HG02642 (cell line): ENCODE measurements around the gene CD19.
"Not testable (repeated sequence)": the region's sequence is repeated elsewhere in the genome, so short reads cannot be mapped to it uniquely, and the experiment has no call there.

Experiments used
- ATAC-seq: cut with Tn5 transposase; IDR thresholded peaks from one replicate; pipeline ENCODE4 v1.9.1; 2021; ENCODE audit warnings: mild to moderate bottlenecking; ENCODE audit not compliant: unreplicated experiment, poor library complexity

Gene CD19

DNA sequence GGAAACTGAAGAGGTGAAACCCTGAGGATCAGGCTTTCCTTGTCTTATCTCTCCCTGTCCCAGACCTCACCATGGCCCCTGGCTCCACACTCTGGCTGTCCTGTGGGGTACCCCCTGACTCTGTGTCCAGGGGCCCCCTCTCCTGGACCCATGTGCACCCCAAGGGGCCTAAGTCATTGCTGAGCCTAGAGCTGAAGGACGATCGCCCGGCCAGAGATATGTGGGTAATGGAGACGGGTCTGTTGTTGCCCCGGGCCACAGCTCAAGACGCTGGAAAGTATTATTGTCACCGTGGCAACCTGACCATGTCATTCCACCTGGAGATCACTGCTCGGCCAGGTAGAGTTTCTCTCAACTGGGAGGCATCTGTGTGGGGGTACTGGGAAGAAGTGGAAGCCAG, 1.4 kb downstream of the CD19 start:
- ATAC-seq, result no peak

DNA sequence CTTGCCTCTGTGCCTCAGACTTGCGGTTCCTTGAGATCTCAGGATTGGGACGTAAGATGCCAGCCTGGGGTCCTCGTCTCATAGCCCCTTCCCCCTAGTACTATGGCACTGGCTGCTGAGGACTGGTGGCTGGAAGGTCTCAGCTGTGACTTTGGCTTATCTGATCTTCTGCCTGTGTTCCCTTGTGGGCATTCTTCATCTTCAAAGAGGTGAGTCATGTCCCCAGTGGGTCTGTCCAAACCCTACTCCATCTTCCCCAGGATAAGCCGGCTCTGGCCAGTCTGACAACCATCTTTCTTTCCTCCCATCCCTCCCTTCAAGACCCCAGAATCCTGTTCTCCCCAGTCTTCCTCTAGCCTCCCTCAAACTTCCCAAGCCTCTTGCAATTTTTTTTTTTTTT, 3.6 kb downstream of the CD19 start:
- ATAC-seq, result no peak

DNA sequence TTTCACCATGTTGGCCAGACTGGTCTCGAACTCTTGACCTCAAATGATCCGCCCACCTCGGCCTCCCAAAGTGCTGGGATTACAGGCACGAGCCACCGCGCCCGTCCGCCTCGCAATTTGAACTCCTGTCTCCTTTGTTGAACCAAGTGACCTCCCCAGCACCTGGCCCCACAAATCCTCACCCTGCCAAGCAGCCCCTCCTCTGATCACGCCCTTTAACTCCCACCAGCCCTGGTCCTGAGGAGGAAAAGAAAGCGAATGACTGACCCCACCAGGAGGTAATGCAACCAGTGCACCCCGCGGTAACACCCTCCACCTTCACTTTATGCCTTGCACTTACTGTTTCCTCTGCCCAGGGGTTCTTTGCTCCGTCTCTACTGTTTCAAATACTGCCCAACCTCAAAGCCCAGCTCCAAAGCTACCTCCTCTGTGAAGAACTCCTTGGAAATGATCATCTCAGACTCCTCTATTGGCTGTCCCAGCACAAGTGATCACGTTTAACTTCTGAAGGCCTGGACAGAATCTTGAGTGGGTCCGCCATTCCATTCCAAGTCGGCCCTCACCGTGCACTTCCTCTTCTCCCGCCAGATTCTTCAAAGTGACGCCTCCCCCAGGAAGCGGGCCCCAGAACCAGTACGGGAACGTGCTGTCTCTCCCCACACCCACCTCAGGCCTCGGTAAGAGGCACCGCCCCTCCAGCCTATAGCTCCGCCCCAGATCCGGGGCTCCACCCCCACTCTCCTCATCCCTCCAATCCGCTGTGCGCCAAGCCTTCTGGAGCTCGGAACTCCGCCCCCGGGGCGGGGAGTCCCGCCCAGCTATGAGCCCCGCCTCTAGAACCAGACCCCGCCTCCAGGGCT, 4.4 kb downstream of the CD19 start:
- peak; percentile 67 for ATAC-seq

DNA sequence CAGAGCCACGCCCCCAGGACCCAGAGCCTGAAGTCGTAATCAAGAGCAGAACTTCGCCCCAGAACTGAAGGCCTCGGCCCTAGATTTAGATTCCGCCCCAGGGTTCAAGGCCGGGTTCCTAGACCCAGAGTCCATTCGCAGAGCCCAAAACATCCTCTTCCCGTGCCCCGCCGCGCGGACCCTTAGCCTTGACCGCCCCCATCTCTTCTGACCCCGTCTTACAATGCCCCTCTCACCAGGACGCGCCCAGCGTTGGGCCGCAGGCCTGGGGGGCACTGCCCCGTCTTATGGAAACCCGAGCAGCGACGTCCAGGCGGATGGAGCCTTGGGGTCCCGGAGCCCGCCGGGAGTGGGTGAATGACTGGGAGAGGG, 5.0 kb downstream of the CD19 start:
- no peak for ATAC-seq

DNA sequence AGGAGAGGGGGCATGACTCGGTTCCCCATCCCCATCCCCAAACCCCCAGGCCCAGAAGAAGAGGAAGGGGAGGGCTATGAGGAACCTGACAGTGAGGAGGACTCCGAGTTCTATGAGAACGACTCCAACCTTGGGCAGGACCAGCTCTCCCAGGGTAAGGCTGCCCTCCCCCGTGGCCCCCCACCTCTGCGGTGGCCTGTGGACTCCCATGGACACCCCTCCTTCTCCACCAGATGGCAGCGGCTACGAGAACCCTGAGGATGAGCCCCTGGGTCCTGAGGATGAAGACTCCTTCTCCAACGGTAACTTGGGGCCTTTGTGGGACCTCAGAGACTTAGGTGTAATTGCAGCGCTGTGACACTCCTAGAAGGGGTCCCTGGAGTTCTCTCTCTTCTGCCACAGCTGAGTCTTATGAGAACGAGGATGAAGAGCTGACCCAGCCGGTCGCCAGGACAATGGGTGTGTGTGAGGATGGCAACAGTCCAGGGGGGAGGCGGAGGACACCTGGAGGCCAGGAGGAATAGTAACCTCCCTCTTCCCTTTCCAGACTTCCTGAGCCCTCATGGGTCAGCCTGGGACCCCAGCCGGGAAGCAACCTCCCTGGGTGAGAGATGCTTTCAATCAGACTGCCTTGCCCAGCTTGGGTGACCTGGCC, 5.6 kb downstream of the CD19 start:
- no peak for ATAC-seq

DNA sequence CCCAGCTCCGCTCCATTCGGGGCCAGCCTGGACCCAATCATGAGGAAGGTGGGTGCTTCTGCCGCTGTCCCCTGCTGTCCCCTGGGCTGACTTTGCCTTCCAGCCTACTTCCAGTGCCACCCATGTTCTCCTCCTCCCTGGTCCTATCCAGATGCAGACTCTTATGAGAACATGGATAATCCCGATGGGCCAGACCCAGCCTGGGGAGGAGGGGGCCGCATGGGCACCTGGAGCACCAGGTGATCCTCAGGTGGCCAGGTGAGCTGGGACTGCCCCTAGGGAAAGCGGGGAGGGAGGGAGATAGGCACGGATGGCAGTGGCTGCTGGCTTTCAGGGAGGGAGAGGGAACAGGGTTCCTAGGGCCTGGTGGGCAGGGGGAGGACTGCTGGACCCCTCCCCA, 7.0 kb downstream of the CD19 start:
- no peak for ATAC-seq

DNA sequence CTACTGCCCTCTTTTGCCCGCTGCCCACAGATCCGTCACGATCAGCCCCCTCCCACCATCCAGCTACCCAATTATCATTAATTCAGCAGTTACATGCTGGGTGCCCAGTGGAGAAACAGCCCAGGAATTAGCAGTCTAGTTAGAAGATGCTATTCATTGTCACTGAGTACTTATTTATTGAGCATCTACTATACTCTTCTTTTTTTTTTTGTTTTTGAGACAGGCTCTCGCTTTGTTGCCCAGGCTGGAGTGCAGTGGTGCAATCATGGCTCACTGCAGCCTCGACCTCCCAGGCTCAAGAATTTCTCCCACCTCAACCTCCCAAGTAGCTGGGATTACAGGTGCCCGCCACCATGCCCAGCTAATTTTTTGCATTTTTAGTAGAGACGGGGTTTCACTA, 8.1 kb downstream of the CD19 start:
- ATAC-seq, result not testable (repeated sequence)

DNA sequence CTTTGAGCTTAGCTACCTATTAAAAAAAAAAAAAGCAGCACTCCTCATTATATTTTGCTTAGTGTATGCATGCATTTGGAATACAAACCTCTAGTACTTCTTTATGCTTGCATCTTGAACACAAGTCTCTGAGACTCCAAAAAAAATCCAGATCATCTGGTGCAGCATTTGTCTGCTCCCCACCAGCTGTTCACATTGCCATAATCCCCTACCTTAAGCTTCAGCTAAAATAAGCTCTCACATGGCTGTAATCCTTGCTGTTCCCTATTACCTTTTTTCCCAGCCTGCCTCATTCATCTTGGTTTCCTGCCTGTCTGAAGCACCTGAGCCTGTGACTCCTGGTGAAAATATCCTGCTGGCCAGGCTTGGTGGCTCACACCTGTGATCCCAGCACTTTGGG, 11.5 kb downstream of the CD19 start:
- ATAC-seq, result no peak

DNA sequence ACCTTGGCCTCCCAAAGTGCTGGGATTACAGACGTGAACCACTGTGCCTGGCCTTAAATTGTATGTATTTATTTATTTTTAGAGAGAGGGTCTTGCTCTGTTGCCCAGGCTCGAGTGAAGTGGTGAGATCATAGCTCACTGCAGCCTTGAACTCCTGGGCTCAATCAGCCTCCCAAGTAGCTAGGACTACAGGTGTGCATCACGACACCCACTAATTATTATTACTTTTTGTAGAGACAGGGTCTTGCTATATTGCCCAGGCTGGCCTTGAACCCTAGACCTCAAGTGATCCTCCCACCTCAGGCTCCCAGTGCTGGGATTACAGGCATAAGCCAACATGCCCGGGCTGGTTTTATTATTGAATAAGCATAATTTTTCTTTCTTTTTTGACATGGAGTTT, 14.9 kb downstream of the CD19 start:
- ATAC-seq, result no peak

DNA sequence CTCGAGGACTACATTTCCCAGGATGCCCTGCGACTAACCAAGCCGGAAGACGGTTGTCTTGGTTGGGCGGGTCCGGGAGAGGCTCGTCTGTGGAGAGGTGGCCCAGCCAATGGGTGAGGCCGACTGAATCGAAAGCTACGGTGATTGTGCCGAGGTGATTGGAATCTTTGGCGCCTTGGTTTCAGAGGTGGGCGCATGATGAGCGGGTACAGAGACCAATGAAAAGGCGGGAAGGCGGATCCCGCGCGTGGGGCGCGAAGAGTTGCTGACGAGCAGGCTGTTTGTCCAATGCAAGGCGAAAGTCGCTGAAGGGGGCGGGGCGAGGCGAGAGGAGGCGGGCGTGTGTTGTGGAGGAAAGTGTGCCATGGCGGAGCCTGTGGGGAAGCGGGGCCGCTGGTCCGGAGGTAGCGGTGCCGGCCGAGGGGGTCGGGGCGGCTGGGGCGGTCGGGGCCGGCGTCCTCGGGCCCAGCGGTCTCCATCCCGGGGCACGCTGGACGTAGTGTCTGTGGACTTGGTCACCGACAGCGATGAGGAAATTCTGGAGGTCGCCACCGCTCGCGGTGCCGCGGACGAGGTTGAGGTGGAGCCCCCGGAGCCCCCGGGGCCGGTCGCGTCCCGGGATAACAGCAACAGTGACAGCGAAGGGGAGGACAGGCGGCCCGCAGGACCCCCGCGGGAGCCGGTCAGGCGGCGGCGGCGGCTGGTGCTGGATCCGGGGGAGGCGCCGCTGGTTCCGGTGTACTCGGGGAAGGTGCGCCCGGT, 19.1 kb downstream of the CD19 start, which contains the start of gene NFATC2IP:
Gene NFATC2IP, plus strand, starts transcription at position 290 of the 762 bp plus-strand sequence. Its CDS starts 75 bp downstream, at position 365.
- ATAC-seq, result peak; percentile 91

DNA sequence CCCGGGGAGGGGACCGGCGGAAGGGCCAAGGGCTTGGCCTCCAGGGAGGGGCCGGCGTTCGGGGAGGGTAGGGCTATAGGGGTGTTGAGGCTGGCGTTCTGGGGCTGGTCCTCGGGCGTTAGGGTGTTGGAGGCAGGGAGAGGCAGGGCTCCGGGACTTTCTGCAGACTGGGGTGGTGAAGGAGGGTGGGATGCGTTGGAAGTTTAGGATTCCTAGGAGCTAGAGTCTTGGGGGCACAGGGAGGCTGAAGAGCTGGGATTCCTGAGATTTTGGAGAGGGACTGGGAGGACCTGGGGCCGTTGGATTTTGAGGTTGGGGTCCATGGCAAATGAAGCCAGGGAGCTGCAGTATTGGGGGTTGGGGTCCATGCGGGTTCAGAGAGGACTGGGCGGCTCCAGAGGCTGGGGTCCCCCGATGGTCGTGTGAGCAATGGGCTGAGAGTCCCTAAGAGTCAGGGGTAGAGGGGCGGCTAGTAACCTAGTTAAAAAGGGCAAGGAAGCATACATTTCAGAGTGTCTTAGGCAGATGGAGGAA, 19.7 kb downstream of the CD19 start:
- no peak for ATAC-seq

DNA sequence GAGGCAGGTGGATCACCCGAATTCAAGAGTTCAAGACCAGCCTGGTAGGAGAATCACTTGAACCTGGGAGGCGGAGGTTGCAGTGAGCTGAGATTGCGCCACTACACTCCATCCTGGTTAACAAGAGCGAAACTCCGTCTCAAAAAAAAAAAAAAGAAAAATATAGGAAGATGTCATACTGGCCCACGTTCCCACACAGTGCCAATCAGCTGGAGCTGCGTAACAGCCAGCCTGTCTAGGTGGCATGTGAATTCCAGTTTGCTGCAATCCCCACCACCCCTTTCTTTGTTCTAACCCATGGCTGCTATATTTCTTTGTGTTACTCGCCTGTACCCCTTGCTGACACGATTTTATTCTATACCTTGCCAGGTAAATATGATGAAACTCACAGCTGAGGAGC, 26.4 kb downstream of the CD19 start:
- ATAC-seq, result no peak

DNA sequence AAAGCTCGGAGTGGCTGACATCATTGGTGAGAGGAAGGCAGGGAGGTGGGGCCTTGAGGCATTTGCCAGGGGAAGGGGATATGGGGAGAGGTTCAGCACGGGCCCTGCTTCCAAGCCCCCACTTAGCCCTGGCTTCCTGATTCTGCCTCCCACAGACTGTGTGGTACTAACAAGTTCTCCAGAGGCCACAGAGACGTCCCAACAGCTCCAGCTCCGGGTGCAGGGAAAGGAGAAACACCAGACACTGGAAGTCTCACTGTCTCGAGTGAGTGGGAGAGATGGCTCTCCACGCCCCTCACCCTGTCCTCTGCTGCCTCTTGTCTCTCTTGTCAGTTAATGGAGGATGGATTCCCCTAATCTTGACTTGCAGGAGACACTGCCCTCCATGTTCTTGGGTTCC, 27.1 kb downstream of the CD19 start:
- no peak for ATAC-seq

DNA sequence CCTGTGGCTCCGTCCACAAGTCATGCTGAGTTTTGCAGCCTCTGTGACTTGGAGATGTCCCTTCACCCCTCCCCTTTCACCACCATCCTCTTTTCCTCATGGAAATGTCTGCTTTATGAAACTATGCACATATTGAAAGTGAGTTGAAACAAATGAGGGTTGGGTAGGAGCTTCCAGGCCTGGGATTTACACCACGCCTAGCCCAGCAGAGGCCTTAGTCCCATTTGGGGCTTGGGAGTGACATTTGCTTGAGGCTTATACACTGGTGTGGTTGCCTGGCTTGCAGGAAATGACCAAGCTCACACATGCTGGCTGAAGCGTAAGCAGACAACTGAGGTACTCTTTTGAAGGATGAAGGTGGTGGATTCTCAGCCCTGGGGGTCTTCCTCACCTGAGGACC, 32.3 kb downstream of the CD19 start:
- no peak for ATAC-seq

DNA sequence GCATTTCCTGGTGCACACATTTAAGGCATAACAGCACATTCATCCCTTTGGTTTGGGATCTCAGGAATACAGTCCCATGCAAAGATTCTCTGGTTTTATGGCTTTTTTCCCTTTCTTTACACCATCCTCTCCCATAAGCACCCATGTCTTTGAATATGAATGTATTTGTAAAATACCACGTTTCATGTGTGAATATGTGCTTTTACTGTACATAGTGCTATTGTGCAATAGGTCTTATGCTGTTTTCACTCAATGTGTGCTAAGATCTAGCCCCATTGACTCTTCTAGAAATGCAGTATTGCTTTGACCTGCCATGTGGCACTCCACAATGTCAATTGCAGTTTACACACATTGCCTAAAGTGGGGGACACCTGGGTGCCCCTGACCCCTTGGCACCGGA, 32.7 kb downstream of the CD19 start:
- no peak for ATAC-seq

DNA sequence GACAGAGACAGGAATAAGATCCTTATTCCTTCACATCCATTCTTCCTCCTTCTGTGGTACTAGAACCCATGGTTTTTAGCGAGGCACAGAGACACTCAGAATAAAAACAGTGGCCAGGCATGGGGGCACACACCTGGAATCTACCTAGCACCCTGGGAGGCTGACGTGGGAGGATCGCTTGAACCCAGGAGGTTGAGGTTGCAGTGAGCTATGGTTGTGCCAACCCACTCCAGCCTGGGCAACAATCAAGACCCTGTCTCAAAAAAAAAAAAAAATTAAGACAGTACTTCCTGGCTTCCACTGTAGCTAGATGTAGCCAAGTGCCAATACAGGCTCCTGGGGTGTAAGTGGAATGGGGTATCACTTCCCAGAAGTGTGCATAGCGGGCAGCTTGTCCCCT, 35.4 kb downstream of the CD19 start:
- ATAC-seq, result no peak

DNA sequence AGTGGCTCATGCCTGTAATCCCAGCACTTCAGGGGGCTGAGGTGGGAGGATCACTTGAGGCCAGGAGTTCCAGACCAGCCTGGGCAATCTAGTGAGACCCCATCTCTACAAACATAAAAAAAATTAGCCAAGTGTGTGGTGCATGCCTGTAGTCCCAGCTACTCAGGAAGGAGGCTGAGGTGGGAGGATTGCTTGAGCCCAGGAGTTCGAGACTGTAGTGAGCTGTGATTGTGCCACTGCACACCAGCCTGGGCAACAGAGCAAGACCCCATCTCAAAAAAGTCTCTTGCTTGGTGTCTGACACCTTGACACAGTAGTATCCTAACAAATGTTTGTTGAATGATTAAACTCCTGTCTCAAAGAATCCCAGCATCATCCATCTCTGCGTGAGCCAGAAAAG, 37.9 kb downstream of the CD19 start:
- ATAC-seq, result not testable (repeated sequence)

DNA sequence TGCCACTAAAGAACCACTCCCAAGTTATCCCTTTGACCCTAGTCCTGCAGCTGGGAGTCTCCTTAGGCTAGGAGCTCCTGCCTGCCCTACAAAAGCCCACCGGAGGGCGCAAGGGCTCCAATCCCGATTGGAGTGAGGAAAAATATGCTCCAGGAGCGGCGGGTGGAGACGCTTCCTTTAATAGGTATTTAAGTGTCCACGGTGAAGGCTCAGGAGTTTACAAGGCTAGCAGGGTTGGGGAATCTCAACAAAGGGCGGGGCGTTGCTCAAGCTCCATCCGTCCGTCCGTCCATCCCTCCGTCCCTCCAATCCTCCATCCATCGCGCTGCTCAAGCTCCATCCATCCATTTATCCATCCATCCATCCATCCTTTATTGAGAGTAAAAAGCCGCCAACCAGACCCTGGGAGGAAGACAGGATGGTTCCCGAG, 42.3 kb downstream of the CD19 start:
- ATAC-seq, result peak; percentile 10

DNA sequence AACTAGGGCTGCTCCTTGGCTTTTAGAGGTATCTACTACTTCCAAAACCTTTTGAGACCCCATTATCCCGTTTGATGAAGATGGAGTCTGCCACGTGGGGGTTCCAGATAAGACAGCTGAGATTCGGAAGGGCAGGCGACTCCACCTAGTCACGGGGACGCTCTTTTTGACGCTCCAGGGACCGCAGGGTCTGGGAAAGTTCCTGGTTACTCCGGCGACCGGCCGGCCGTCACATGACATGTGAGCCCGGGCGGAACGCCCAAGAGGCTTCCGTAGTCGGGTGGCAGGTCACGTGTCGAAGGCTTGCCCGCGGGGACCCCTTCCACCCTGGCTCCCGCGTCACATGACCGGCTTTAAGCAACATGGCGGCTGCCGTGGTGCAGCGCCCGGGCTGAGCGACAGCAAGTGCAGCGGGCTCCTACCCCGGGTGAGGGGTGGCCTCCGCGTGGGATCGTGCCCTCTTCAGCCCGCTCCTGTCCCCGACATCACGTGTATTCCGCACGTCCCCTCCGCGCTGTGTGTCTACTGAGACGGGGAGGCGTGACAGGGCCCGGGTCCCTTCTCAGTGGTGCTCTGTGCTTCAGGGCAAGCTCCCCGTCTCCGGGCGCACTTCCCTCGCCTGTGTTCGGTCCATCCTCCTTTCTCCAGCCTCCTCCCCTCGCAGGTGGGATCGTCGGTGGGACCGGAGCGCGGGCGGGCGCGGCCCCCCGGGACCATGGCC, 42.8 kb downstream of the CD19 start, which contains the start of gene SPNS1:
Gene SPNS1, plus strand, starts transcription at position 342 of the 721 bp plus-strand sequence. Its CDS starts 374 bp downstream, at position 716.
- peak; percentile 93 for ATAC-seq

DNA sequence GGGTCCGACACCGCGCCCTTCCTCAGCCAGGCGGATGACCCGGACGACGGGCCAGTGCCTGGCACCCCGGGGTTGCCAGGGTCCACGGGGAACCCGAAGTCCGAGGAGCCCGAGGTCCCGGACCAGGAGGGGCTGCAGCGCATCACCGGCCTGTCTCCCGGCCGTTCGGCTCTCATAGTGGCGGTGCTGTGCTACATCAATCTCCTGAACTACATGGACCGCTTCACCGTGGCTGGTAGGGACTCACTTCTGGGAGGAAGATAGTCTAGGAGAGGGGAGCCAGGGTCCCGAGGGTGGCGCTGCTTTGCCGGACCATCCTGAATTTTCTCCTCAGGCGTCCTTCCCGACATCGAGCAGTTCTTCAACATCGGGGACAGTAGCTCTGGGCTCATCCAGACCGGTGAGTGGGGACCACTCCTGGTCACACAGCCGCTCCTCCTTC, 43.4 kb downstream of the CD19 start:
- ATAC-seq, result no peak
